NCI-H1694 treated with DMSO at 0.1 percent for 48 hours (cell line): ENCODE measurements around the gene IFITM10.

Source experiments
- DNase-seq: peaks from one replicate; lab custom pipeline; 2025; lab: John Stamatoyannopoulos, UW

The IFITM10 gene

DNA sequence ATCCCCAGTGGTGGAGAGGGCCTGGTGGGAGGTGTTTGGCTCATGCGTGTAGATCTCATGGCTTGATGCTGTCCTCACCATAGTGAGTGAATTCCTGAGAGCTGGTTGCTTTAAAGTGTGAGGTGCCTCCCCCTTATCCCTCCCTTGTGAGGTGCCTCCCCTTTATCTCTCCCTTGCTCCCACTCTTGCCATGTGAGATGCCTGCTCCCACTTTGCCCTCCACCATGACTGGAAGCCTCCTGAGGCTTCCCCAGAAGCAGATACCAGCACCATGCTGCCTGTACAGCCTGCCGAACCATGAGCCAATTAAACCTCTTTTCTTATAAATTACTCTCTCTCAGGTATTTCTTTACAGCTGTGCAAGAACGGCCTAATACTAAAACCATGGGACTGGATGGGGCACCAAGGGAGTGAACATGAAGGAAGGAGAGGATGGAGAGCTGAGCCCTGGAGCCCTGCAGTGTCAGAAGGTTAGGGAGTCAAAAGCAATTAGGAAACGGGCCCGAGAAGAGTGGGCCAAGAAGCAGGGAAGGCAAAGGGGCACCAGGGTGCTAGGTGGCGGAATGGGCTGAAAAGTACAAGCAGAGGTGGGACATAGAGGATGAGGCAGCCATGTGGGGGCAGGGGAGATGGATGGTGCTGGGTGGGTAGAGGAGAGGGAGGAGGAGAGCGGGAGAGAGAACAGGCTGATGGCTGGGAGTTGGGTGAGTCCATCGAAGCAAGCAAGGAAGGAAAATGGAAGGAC, 9.4 kb downstream of the IFITM10 start:
- DNase-seq, result no peak

- DNase-seq, result no peak
Measured at GRCh38 chr11:1739576-1739975, 10.8 kb downstream of the IFITM10 start.

- DNase-seq, result no peak
Measured at GRCh38 chr11:1738380-1738779, 12.0 kb downstream of the IFITM10 start.

DNA sequence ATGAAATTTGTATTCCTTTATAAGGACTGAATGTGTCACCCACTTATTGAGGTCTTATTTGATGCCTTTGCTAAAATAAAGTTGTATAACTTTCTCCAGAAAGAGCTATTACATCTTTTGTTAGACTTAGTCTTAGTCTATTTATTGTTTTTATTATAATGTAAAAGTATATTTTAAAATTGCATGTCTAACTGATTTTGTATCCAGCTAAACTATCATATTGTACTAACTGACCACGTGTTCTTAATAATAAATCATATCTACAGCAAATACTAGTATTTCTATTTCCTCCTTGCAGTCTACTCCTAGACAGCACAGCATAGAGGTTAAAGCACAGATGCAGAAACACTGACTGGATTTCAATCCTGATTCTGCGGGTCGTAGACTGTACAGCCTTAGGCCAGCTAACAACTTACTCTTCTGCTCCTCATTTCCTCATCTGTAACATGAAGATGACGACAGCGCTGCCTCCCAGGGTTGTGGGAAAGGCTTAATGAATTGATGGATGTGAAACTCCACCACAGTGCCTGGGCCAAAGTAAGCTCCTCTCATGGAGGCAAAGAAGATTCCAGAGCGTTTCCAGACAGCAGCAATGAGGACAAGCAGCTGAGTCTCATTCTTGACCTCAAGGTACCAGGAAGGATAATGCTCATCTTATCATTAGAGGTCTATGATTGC, 13.2 kb downstream of the IFITM10 start:
- no peak for DNase-seq

DNA sequence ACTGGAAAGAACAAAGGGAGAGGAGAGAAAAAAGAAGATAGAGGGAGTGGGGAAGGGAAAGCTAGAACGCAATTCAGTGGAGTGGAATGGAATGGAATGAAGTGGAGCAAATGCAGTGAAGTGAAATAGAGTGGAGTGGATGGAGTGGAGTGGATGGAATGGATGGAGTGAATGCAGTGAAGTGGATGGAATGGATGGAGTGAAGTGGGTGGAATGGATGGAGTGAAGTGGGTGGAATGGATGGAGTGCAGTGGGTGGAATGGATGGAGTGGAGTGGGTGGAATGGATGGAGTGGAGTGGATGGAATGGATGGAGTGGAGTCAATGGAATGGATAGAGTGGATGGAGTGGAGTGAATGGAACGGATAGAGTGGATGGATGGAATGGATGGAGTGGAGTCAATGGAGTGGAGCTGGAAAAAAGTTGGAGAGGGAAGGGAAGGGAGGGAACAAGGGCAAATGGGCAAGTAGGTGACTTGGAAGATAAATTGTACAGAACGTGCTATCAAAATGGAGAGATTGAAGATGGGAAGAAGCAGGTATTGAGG, 13.9 kb downstream of the IFITM10 start:
- DNase-seq, result no peak

DNA sequence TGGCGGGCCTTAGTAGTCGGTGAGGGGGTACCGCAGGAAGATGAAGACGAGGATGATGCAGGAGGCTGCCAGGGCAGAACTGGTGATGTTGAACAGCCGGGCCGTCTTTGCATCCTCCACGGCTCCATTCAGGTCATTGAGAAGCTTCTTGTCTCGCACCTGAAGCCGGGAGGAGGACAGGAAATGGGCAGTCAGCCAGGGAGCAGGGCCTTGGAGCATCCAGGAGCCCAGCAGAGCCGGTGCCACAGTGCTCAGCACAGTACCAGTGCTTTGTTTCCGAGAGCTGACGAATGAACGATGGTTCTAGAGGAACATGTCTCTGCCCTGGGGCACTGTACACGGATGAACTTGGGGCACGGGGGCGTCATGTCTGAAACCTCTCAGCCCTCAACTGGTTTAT, 15.1 kb downstream of the IFITM10 start:
- DNase-seq, result no peak

GRCh38 chr11:1734641-1735081, 15.7 kb downstream of the IFITM10 start:
- DNase-seq, result no peak

DNA sequence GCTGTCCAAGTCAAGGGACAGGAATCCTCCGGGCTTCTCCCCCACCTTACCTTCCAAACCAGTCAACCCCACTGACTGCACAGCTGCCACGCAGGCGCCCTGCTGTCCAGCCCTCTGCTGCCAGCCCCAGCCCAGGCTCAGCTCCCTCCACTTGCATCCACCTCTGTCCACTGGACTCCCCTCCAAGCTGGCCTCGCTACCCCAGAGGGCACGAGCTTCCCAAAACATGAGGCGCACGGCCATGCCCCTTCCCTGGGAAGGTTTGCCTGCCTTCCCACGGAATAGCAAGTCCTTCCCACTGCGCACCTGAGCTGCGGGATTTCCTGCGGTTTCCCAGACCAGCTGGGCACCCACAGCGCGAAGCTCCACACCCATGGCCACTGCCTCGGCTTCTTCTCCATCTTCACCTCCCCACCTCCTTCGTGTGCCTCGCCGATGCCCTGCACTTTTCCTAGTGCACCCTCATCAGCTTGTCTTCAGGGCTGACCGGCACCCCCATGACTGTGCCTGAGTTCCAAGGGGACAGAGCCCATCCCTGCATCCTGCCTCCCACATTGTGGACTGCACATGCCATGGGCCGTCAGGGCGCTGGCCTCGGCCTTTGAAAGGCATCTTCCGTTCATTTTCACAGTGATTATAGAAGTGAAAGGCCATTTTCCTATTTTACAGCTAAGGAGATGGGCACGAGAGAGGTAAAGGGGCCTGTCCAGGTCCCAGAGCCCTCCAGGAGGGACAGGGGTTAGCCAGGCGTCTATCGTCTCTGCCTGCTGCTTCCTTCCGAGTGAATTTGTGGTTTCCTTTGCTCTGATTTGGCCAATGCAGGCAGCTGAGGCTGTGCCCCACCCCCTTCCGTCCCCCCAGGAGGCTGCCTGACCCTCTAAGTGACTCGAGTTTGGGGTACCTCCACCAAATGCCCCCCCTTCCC, 16.4 kb downstream of the IFITM10 start:
- no peak for DNase-seq

DNA sequence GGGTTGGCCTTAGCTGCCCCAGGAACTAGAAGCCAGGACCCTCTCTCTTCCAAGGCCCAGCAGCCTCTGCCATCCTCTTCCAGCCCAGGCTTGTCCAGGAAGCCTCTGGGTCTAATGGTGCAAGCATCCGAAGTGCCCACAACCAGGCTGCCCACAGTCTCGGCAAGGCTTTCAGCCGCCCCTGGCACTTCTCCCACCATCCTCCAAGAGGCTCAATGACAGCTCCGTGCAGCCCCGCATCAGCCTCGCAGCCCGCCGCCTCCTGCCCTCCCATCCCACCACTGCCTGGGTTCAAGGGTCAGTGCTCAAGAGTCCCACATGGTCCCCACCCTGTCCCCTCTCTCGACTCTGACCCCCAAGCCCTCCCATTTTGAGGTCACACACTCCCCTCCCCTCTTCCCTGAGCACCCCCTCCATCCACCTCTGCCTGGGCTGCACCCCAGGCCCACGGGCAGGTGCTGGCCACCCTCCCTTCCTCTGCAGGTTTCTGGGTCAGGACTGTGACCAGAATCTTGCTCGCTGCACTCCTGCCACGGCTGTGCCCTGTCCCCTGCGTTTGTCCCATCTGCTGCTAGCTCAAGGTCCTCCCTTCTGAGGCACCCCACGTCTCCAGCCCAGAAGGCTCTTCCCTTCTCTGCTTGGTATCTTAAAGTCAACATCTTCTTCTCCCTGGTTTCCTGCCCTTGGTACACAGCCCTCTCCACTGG, 17.2 kb downstream of the IFITM10 start:
- no peak for DNase-seq

DNA sequence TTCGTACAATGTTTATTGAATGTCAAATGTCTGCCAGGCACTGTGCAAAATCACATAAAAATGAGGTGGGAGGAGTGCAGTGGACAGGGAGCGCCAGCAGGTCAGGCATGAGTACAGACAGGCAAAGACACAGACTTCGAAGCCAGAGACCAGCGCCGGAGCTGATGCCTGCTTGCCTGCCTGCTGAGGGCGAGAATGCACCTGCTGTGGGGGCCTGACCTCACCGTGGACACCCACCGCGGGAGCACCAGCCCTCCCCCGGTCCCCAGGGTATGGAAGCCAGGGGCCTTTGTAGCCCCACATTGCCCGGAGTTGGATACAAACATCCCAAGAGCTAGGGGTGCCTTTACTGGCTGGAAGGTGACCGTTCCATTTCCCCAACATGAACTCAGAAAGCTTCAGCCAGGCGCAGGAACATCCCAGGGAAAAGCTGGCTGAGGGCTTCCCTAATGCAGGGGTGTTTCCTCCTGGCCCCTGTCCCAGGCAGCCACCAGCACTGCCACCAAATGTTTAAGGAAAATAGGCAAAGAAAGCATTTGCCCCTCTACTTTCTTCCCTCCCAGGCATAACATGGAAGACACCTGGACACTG, 17.9 kb downstream of the IFITM10 start:
- DNase-seq, result no peak

- DNase-seq, result no peak
Measured at GRCh38 chr11:1731451-1732059, 18.8 kb downstream of the IFITM10 start.

- no peak for DNase-seq
Measured at GRCh38 chr11:1730059-1730629, 20.3 kb downstream of the IFITM10 start.

DNA sequence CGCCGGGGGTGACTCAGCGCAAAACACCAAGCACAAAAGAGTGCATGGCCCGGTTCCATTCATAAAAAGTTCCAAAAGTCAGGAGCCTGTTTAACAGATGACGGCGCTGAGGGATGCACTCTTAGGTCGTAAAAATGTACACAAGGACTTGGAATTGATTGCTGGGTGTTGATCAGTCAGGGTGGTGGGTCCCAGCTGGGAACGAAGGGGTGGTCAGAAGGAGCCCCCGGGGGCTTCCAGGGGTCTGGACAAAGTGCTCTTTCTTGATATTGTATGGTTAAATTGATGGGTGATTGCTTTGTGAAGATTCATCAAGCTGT, 20.7 kb downstream of the IFITM10 start:
- DNase-seq, result no peak

DNA sequence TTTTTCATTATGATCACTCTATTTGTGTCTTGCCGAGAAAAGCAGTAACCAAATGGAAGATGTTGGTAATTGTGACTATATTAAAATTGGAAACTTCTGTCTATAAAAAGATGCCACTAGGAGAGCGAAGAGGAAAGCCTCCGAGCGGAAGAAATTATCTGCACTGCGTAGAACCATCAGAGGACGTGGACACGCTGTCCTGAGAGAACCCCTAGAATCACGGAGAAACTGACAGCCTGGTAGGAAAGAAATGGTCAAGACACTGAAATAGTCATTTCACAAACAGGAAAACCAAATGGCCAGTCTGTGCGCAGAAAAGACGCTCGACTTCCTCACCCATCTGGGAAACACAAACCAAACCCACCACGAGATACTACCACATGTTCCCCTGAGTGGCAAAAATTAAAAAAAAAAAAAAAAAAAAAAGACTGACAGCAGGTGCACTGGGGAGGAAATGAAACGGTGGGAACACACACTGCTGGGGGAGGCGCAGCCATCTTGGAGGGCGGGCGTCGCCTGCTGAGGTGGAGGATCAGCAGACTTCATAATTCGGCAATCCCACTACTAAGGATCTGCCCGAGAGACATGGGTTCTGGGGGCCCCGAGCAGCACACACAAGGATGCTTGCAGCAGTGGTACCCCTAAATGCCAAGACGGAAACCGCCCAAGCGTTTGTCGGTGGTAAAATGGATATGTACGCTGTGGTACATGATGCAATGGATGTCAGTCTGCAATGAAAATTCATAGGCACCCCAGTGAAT, 21.3 kb downstream of the IFITM10 start:
- no peak for DNase-seq

- DNase-seq, result no peak
Measured at GRCh38 chr11:1728301-1728700, 22.1 kb downstream of the IFITM10 start.

DNA sequence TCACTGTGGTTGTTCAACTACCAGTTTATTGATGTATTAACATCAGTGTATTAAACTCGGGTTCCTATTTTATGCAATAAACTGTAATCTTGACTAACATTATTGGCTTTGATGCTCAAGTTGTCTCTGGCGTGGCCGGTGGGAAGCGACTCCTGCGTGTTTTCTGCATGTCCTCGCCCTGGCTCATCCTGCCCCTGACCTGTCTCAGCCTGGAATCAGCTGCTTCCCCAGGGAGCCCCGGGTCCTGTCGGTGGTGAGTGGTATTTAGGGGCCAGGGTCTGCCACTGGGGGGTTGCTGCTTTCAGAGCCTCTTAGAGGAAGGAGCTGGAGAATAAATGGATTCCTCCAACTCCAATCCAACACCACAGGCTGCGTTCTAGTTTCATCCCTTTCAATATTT, 22.5 kb downstream of the IFITM10 start:
- no peak for DNase-seq

DNA sequence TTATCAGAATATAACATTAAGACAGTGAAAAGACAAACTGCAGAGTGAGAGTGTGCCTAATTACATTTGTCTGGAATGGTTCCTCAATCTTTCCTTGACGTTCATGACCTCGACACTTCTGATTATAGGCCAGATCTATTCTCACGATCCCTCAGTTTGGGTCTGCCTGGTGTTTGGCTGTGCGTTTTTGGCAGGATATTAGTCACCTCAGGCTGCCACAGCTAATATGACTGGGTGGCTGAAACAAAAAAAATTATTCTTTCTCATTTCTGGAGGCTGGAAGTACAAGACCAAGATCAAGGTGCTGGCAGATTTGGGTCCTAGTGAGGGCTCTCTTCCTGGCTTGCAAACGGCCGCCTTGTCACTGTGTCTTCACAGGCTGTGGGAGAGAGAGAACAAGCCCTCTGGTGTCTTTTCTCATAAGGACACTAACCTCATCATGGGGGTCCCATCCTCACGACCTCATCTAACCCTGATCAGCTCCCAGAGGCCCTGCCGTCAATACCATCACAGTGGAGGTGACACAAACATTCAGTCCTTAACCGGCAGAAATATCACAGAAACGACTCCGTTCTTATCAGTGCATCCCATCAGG, 23.2 kb downstream of the IFITM10 start:
- DNase-seq, result no peak

DNA sequence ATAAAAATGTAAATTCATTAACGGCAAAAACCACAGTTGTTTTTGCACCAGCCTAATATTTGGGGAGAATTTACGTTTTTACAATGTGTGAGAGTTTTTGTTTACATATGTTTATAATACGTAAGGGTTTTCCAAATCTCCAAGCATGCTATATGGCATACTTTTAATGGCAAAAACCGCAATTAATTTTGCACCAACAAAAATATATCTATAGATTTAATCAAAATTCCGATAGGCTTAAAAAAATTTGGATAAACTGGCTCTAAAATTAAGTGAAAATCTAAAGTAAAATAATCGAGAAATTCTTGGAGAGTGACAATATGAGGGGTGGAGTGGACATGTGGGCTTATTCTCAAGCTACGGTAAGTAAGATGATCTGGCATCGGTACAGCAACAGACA, 30.6 kb downstream of the IFITM10 start:
- no peak for DNase-seq

DNA sequence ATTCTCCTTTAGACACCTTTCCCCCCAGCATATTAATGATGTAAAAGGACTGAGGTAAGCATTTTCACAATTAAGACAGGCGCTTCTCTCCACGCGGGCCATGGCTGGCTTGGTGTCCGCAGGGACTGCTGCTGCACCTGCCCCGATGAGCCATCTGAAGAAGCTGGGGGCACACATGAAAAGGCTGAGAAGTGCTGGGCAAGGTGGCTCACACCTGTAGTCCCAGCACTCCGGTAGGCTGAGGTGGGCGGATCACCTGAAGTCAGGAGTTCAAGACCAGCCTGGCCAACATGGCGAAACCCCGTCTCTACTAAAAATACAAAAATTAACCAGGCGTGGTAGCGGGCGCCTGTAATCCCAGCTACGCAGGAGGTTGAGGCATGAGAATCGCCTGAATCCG, 32.1 kb downstream of the IFITM10 start:
- no peak for DNase-seq

GRCh38 chr11:1717745-1718144, 32.6 kb downstream of the IFITM10 start:
- DNase-seq, result no peak
